ENCODE measurements around the gene OPN4. TPM values are rescaled to one million over a fixed set of nuclear protein-coding genes. Genes with fewer than 3 reads are reported as not detected.

OPN4 gene
- total and polyA plus RNA-seq, 2 donors from 2014 or later = not detected

DNA sequence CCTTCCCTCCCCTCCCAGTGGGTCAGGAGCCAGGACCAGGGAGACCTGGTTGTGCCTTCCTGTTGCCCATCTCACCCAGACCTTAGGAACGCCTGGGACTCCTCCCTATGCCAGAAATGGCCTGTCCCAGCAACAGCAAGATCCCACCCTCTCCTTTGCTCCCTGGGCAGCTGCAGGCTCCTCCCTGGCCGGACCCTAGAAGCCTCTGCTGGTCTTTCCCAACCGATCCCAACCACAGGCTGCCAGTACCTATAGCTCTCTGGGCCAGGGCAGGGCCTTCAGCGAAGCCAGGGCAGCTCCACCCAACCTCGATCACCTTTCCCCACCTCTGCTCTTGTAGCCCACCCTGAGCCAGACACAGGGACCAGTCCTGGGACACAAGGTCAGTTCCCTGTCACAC, 35.9 kb downstream of the OPN4 start:
- DNase-seq = no peak
- Histone ChIP-seq H3K9me3 (ENCODE audit: control insufficient read depth in 2 of 3, insufficient read depth in 1 of 3, low read length in 3 of 3) (no peaks in the 10 kb centered on the region), H3K27ac (ENCODE audit: low read depth in 2 of 2, low read length in 2 of 2) (no peak overlapping the region), H3K27me3 (ENCODE audit: control insufficient read depth, insufficient read depth, low read length) (no peaks in the 10 kb centered on the region), H3K36me3 (ENCODE audit: control insufficient read depth in 2 of 3, insufficient read depth in 3 of 3, low read length in 3 of 3) (no peaks in the 10 kb centered on the region), H3K4me1 (ENCODE audit: control insufficient read depth in 2 of 3, insufficient read depth in 2 of 3, low read depth in 1 of 3, low read length in 3 of 3) (peaks cover 0 to 11% (median 0%) of the 10 kb centered on the region in 3 donors), H3K4me3 (ENCODE audit: low read length in 3 of 3) (no peak overlapping the region), H3K9ac (ENCODE audit: low read length in 3 of 3) (no peak overlapping the region)
- FAIRE-seq = no peak
- intact Hi-C loops (cut with DNase I) = loop anchor here (5.0 kb wide), 1 partner anchor 212 kb away; no protein-coding TSS in a partner anchor
- TF ChIP-seq, protein P1, sequence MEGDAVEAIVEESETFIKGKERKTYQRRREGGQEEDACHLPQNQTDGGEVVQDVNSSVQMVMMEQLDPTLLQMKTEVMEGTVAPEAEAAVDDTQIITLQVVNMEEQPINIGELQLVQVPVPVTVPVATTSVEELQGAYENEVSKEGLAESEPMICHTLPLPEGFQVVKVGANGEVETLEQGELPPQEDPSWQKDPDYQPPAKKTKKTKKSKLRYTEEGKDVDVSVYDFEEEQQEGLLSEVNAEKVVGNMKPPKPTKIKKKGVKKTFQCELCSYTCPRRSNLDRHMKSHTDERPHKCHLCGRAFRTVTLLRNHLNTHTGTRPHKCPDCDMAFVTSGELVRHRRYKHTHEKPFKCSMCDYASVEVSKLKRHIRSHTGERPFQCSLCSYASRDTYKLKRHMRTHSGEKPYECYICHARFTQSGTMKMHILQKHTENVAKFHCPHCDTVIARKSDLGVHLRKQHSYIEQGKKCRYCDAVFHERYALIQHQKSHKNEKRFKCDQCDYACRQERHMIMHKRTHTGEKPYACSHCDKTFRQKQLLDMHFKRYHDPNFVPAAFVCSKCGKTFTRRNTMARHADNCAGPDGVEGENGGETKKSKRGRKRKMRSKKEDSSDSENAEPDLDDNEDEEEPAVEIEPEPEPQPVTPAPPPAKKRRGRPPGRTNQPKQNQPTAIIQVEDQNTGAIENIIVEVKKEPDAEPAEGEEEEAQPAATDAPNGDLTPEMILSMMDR (IDR thresholded peaks at IDR 0.05; ENCODE audit: borderline replicate concordance, extremely low read depth, insufficient read depth) = no peak

DNA sequence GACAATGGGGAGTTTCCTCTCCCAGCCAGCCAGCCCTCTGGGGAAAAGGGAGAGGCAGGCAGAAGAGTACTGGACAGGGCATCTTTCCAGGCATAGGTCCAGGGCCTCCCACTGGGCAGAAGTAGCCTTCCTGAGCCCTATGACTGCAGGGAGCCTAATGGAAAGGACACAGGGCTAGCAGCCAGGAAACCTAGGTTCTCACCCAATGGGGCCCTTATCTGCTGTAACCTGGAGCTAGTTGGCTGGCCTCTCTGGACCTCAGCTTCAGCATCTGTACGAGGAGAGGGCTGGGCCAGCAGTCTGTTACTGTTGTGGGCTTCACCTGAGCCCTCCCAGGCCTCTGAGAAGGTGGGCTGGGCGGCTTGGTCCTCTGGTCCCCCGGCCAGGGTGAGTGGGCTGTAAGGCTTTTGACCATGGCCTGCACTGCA, 36.3 kb downstream of the OPN4 start:
- TF ChIP-seq, protein P1 (IDR thresholded peaks at IDR 0.05; ENCODE audit: borderline replicate concordance, extremely low read depth, insufficient read depth) = no peak
- Histone ChIP-seq H3K9me3 (ENCODE audit: control insufficient read depth in 2 of 3, insufficient read depth in 1 of 3, low read length in 3 of 3) (no peaks in the 10 kb centered on the region), H3K4me1 (ENCODE audit: control insufficient read depth in 2 of 3, insufficient read depth in 2 of 3, low read depth in 1 of 3, low read length in 3 of 3) (peaks cover 0 to 11% (median 0%) of the 10 kb centered on the region in 3 donors), H3K9ac (ENCODE audit: low read length in 3 of 3) (no peak overlapping the region), H3K27me3 (ENCODE audit: control insufficient read depth, insufficient read depth, low read length) (no peaks in the 10 kb centered on the region), H3K27ac (ENCODE audit: low read depth in 2 of 2, low read length in 2 of 2) (no peak overlapping the region), H3K36me3 (ENCODE audit: control insufficient read depth in 2 of 3, insufficient read depth in 3 of 3, low read length in 3 of 3) (no peaks in the 10 kb centered on the region), H3K4me3 (ENCODE audit: low read length in 3 of 3) (no peak overlapping the region)
- no peak for FAIRE-seq
- DNase-seq = no peak
- intact Hi-C loops (cut with DNase I) = loop anchor here (5.0 kb wide), 1 partner anchor 212 kb away; no protein-coding TSS in a partner anchor

DNA sequence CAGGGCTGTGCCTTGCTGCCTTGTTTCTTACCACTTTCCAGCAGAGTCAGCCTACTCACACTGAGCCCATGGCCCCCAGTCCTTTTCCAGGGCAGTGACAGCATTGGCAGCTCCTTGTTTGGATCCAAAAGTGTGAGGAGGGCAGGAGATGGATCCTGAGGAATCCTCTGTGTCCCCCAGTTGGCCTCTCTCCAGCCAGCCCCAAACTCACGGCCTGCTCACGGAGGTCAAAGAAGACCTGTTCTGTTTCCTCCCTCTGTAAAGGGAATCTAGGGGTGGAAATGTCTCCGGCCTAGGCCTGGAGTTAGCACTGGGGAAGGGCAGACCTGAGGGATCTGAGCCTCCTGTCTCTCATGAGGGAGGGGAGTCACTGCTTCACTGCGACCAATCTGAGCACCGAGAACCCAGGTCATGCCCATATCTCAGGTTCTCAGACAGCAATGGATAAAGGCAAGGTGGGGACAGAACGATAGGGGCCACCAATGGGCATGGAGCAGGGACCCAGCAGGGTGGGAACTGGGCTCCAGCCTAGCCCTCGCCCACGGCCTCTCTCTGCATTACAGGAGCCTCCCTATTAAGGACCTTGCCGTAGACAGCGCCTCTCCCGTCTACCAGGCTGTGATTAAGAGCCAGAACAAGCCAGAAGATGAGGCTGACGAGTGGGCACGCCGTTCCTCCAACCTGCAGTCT, 37.1 kb downstream of the OPN4 start:
- TF ChIP-seq, protein P1 (IDR thresholded peaks at IDR 0.05; ENCODE audit: borderline replicate concordance, extremely low read depth, insufficient read depth) = no peak
- no peaks in the 10 kb centered on the region for H3K9me3 ChIP-seq (ENCODE audit: control insufficient read depth in 2 of 3, insufficient read depth in 1 of 3, low read length in 3 of 3)
- H3K9ac ChIP-seq (ENCODE audit: low read length in 3 of 3) = no peak overlapping the region
- intact Hi-C loops (cut with DNase I) = loop anchor here (5.0 kb wide), 1 partner anchor 211 kb away; no protein-coding TSS in a partner anchor
- H3K27ac ChIP-seq (ENCODE audit: low read depth in 2 of 2, low read length in 2 of 2) = no peak overlapping the region
- DNase-seq (no peak), FAIRE-seq (no peak)
- H3K36me3 ChIP-seq (ENCODE audit: control insufficient read depth in 2 of 3, insufficient read depth in 3 of 3, low read length in 3 of 3) = no peaks in the 10 kb centered on the region
- H3K4me1 ChIP-seq (ENCODE audit: control insufficient read depth in 2 of 3, insufficient read depth in 2 of 3, low read depth in 1 of 3, low read length in 3 of 3) = peaks cover 0 to 11% (median 0%) of the 10 kb centered on the region in 3 donors
- H3K27me3 ChIP-seq (ENCODE audit: control insufficient read depth, insufficient read depth, low read length) = no peaks in the 10 kb centered on the region
- H3K4me3 ChIP-seq (ENCODE audit: low read length in 3 of 3) = no peak overlapping the region

All from kidney (tissue), 14 donors.